Cardiac muscle cell (in vitro differentiated cells and primary cell): ENCODE measurements around the gene PCGF2. TPM values are rescaled to one million over a fixed set of nuclear protein-coding genes. Genes with fewer than 3 reads are reported as not detected.

ENCODE experiments used
- DNase-seq, 2 donors: peaks; one replicate each; pipeline versions ENCODE4 v3.0.0 to v3.0.0-alpha.2; 2010 to 2017; ENCODE audit warnings: low read depth in 1 of 2, low spot score in 1 of 2
- H3K27ac ChIP-seq: fragments of 200-600 bp; sonication (generic); 2 replicates; pipeline ENCODE4 v1.5.1; 2016
- H3K27me3 ChIP-seq: fragments of 200-600 bp; sonication (generic); 2 replicates; pipeline ENCODE4 v1.6.0; 2016; ENCODE audit warnings: control low read depth
- H3K36me3 ChIP-seq: fragments of 200-600 bp; sonication (generic); 2 replicates; pipeline ENCODE4 v1.5.1; 2016; ENCODE audit warnings: control low read depth
- H3K4me1 ChIP-seq: fragments of 200-600 bp; sonication (generic); 2 replicates; pipeline ENCODE4 v1.8.1; 2017; ENCODE audit warnings: low read depth, mild to moderate bottlenecking, mixed run types
- H3K4me3 ChIP-seq: fragments of 200-600 bp; sonication (generic); 2 replicates; pipeline ENCODE4 v1.5.1; 2016; ENCODE audit warnings: mild to moderate bottlenecking
- H3K9me3 ChIP-seq: fragments of 200-600 bp; sonication (generic); 2 replicates; pipeline ENCODE4 v1.5.1; 2017; ENCODE audit warnings: low read depth, mild to moderate bottlenecking, control low read depth
- polyA plus RNA-seq: library from polyadenylated mRNA; unstranded; fragments of >200 nt; fragmentation: Nextera tagmentation; extraction: Ambion mirVana; gene quantifications from 2 replicates; pipeline ENCODE4 v1.2.1, GENCODE V29; 2016
- total RNA-seq: library from RNA; depleted of rRNA; stranded (reverse); fragments of >200 nt; gene quantifications from 2 replicates; pipeline ENCODE4 v1.2.3, GENCODE V29; 2016
- TF ChIP-seq, protein P1 (sequence below): IDR thresholded peaks from 2 replicates; pipeline ENCODE4 v1.5.1; 2012; ENCODE audit warnings: low read depth, mild to moderate bottlenecking, low read length

Gene PCGF2
- total and polyA plus RNA-seq, 2 experiments from 2014 or later: 12.2 to 21.7 TPM

DNA sequence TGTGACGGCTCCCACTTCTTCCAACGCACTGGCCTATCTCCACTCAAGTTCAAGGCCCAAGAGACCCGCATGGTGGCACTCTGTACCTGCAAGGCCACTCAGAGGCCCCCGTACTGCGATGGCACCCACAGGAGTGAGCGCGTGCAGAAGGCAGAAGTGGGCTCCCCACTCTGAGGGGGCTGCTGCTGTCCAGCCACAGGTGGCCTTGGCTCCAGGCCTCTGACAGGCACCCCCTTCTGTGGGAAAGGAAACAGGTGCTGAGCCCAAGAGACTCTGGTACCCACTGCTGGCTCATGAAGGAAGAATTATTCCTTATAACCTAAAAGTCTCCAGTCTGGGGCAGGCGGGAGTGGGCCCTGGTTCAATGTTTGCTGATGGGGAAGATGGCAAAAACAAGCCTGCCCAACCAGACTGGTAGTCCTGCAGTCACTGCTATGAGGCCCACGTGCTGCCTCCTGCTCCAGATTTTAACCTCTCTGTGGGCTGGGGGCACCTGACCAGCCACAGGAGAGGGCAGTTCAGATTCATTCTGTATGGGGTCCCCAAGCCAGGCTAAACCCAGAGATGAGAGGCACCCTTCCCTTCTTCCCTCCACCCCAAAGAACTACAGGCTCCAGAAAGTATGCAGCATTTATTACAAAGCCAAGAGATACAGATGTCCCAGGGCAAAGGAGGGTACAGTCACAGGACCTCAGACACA is 14.7 kb downstream of the PCGF2 start:
- H3K9me3 ChIP-seq: no peaks in the 10 kb centered on the region
- TF ChIP-seq, protein P1, sequence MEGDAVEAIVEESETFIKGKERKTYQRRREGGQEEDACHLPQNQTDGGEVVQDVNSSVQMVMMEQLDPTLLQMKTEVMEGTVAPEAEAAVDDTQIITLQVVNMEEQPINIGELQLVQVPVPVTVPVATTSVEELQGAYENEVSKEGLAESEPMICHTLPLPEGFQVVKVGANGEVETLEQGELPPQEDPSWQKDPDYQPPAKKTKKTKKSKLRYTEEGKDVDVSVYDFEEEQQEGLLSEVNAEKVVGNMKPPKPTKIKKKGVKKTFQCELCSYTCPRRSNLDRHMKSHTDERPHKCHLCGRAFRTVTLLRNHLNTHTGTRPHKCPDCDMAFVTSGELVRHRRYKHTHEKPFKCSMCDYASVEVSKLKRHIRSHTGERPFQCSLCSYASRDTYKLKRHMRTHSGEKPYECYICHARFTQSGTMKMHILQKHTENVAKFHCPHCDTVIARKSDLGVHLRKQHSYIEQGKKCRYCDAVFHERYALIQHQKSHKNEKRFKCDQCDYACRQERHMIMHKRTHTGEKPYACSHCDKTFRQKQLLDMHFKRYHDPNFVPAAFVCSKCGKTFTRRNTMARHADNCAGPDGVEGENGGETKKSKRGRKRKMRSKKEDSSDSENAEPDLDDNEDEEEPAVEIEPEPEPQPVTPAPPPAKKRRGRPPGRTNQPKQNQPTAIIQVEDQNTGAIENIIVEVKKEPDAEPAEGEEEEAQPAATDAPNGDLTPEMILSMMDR: no peak
- no peaks in the 10 kb centered on the region for H3K27me3 ChIP-seq
- no peak overlapping the region for H3K27ac ChIP-seq
- DNase-seq: no peak
- peaks cover 6% of the 10 kb centered on the region for H3K36me3 ChIP-seq
- no peak overlapping the region for H3K4me3 ChIP-seq
- no peaks in the 10 kb centered on the region for H3K4me1 ChIP-seq

DNA sequence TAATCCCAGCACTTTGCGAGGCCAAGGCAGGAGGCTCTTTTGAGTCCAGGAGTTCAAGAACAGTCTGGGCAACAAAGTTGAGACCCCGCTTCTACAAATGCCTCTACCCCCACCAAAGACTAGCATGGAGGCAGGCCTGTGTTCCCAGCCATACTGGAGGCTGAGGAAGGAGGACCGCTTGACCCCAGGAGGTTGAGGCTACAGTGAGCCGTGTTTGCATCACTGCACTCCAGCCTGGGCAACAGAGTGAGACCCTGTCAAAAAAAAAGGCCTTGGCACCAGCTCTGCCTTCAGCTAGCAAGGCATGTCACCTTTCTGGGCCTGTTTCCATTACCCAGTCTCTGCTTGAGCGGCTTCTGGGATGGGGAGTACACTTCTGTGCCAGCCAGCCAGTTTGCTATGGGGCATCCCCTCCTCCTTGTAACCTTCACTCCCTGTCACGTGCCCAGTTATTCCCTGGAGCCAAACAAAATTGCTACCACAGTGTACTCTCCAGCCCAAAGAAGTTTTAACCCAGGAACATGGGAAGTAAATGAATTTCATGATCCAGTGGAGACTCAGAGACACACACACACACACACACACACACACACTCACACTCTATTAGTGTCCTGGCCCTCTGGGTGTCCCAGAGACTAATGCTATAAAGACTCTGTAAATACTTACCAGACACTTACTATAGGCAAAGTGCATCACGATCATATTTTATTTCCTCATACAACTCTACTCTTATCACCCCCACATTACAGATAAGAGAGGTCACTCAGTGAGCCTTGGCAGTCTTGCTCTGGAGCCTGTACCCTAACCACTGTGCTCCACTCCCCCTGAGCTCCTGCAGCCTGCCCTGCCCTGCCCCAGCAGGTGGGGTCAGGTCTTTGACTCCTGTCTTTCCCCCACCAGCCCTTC is 15.5 kb downstream of the PCGF2 start:
- H3K4me3 ChIP-seq: no peak overlapping the region
- no peak for DNase-seq
- no peaks in the 10 kb centered on the region for H3K36me3 ChIP-seq
- no peaks in the 10 kb centered on the region for H3K27me3 ChIP-seq
- H3K4me1 ChIP-seq: no peaks in the 10 kb centered on the region
- no peaks in the 10 kb centered on the region for H3K9me3 ChIP-seq
- H3K27ac ChIP-seq: no peak overlapping the region
- TF ChIP-seq, protein P1: no peak

DNA sequence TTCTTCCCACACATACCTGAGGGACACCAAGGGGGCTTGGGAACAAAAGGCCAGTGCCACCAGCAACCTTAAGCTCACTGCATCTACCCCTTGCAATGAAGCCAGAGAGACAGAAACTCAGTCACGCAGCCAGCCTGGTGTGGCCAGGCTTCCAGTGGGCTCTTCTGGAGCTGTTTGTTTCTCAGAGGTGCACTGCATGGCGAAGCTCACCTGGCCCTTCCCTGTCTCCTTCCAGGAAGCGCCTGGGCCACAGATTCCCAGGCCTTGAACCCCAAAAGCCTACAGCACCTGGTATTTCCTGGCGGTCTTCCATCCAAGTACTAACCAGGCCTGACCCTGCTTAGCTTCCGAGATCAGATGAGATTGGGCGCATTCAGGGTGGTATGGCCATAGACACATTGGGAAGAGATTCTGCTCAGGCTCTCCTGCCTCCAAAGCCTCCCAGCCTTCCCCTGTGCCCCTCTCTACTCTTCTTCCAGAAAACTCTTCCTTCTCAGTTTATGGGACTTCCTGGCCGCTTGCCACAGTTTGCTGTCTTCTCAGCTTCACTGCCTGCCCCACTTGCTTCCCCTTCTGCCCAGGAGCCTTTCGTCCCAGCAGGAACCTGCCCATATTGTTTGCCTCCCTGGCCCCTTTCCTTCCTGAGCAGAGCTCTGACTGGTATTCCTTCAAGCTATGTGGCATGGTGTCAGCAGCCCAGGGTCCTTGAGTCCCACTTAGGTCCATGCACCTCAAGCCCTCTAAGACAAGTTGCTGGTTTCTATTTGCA is 16.4 kb downstream of the PCGF2 start:
- Histone ChIP-seq H3K9me3 (no peaks in the 10 kb centered on the region), H3K27me3 (no peaks in the 10 kb centered on the region), H3K36me3 (no peaks in the 10 kb centered on the region), H3K4me3 (no peak overlapping the region), H3K4me1 (no peaks in the 10 kb centered on the region), H3K27ac (no peak overlapping the region)
- TF ChIP-seq, protein P1: no peak
- no peak for DNase-seq

DNA sequence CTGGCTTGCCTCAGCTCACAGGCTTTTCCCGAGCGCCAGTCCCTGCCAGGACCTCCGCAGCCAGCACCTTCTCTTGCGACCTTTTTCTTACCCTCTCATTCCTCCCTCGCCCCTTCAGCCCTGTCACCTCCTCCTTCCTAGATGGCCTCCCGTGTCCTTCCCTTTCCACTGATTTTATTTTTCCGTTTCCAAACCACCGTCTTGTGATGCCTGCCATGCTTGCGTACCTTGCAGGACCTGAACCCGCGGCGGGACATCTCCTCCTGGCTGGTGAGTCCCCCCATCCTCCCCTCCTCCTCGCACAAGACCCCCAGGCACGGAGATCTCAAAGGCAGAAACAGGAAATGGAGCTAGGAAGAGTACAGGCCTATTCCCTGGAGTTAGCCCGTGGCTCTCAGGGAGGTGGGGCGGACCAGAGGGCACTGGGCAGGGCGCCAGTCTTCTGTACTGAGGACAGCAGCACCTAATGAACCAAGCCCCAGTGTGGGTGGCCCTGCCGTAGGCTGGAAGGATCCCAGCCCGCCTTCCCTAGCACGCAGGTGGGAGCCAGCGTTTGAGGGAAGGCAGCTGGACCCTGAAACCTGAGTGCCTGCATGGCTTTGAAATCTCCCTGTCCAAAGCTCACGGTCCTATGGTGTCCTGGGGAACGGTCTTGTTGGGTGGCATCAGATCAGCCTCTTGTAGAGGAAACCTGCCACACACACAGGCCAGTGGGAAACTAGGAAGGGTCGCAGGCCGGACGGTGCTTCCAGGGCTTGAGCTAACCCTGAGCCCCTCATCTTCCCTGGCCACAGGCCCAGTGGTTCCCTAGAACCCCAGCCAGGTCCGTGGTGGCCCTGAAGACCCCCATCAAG is 17.4 kb downstream of the PCGF2 start:
- H3K27ac ChIP-seq: no peak overlapping the region
- TF ChIP-seq, protein P1: no peak
- H3K4me1 ChIP-seq: no peaks in the 10 kb centered on the region
- peak; percentile 47 to 70 for DNase-seq
- no peaks in the 10 kb centered on the region for H3K27me3 ChIP-seq
- H3K4me3 ChIP-seq: peak overlapping the region; percentile 35
- no peaks in the 10 kb centered on the region for H3K36me3 ChIP-seq
- H3K9me3 ChIP-seq: no peaks in the 10 kb centered on the region
